ENCODE data around the gene PLXNA2. TPM values are rescaled to one million over a fixed set of nuclear protein-coding genes. Genes with fewer than 3 reads are reported as not detected.

The PLXNA2 gene
- total and polyA plus RNA-seq, 2 of the 8 experiments (the other 6 are each of a cell fraction or from before 2014, with no cell fraction given), result 0.33 to 1.5 TPM

- no peak for TF ChIP-seq EZH2 (IDR thresholded peaks at IDR 0.05; ENCODE audit: low read depth, low read length, severe bottlenecking)
- no peak for TF ChIP-seq POLR2A (IDR thresholded peaks at IDR 0.05; ENCODE audit: control extremely low read depth in 1 of 2, low read depth in 2 of 2, low read length in 2 of 2)
- TF ChIP-seq KDM1A (IDR thresholded peaks at IDR 0.05; ENCODE audit: borderline replicate concordance, low read length), result no peak
- TF ChIP-seq TCF12 (IDR thresholded peaks at IDR 0.05; ENCODE audit: low read depth, low read length), result 0 out of 2 replicates have a peak, but pooled peaks have one; percentile 26
- no peak for TF ChIP-seq PHF8 (conservative IDR thresholded peaks at IDR 0.05; ENCODE audit: low read depth, low read length)
- no peak for TF ChIP-seq CHD2 (IDR thresholded peaks at IDR 0.05; ENCODE audit: low read length)
- no peak for TF ChIP-seq KDM4A (IDR thresholded peaks at IDR 0.05; ENCODE audit: low read depth, low read length, severe bottlenecking)
- TF ChIP-seq BACH1 (IDR thresholded peaks at IDR 0.05; ENCODE audit: low read length), result no peak
- TF ChIP-seq MAX (IDR thresholded peaks at IDR 0.05), result peak; percentile 73
- TF ChIP-seq NANOG (IDR thresholded peaks at IDR 0.05; ENCODE audit: insufficient read depth, low read depth, low read length, poor library complexity, severe bottlenecking), result no peak
These were observed 28.1 kb upstream of the PLXNA2 start (continued) for GRCh38 chr1:208272311-208272710.
